ENCODE measurements around the gene STAB1. TPM values are rescaled to one million over a fixed set of nuclear protein-coding genes. Genes with fewer than 3 reads are reported as not detected.

STAB1 gene
- polyA plus RNA-seq, 2 of the 4 experiments (the other 2 are of a cell fraction), result not detected

GRCh38 chr3:52517796-52518722 is 22.9 kb downstream of the STAB1 start:
- no peak overlapping the region for H3K4me2 ChIP-seq
- ATAC-seq, result no peak
- ChIA-PET CTCF (interaction anchor here (0.6 to 1.4 kb wide), 4 partner anchors 44 to 108 kb away, joined by 3 to 5 read pairs (median 4); no protein-coding TSS in a partner anchor), POLR2A (no interaction called here)
- no peak for DNase-seq (ENCODE audit: low read depth in 1 of 2, low spot score in 1 of 2)
- FAIRE-seq, result no peak
- no peak for TF ChIP-seq RFX5 (IDR thresholded peaks at IDR 0.05)
- TF ChIP-seq TP53 (CRISPR knock-in tag; IDR thresholded peaks at IDR 0.05), result no peak
- TF ChIP-seq EHMT2 (IDR thresholded peaks at IDR 0.05; ENCODE audit: low read depth), result no peak
- no peak for TF ChIP-seq HOXB5 (CRISPR knock-in tag; IDR thresholded peaks at IDR 0.05)
- TF ChIP-seq HES2 (IDR thresholded peaks at IDR 0.05), result no peak
- TF ChIP-seq RAD21 (conservative IDR thresholded peaks at IDR 0.05 in 1 of 2, IDR thresholded peaks at IDR 0.05 in 1 of 2), result no peak
- no peak for TF ChIP-seq SMC3 (IDR thresholded peaks at IDR 0.05)
- TF ChIP-seq E2F6 (IDR thresholded peaks at IDR 0.05; ENCODE audit: borderline replicate concordance, low read depth), result no peak
- TF ChIP-seq MAFK (IDR thresholded peaks at IDR 0.05; ENCODE audit: partially characterized antibody), result no peak
- no peak for TF ChIP-seq NR3C1 (IDR thresholded peaks at IDR 0.05)
- TF ChIP-seq CHD4 (IDR thresholded peaks at IDR 0.05; ENCODE audit: borderline replicate concordance), result no peak
- no peak for TF ChIP-seq HOXB13 (CRISPR knock-in tag; IDR thresholded peaks at IDR 0.05; ENCODE audit: low read depth)
- TF ChIP-seq SREBF2 (IDR thresholded peaks at IDR 0.05), result no peak
- TF ChIP-seq JUNB (IDR thresholded peaks at IDR 0.05), result no peak
- TF ChIP-seq MAX (IDR thresholded peaks at IDR 0.05), result no peak
- TF ChIP-seq KDM1A (IDR thresholded peaks at IDR 0.05; ENCODE audit: low read depth), result no peak
- TF ChIP-seq FOSB (CRISPR knock-in tag; IDR thresholded peaks at IDR 0.05), result no peak
- no peak for TF ChIP-seq HEYL (CRISPR knock-in tag; IDR thresholded peaks at IDR 0.05)
- no peak overlapping the region for H3K4me3 ChIP-seq
- 91% methylated on average over 19 of the region's 25 CpGs for WGBS (ENCODE audit: missing lambda C conversion rate)
- H3K27ac ChIP-seq, result no peak overlapping the region
- H3K4me1 ChIP-seq, result no peaks in the 10 kb centered on the region
- H3K9me3 ChIP-seq, result no peaks in the 10 kb centered on the region

GRCh38 chr3:52518723-52519444 is 23.7 kb downstream of the STAB1 start:
- Histone ChIP-seq H3K4me1 (no peaks in the 10 kb centered on the region), H3K4me2 (no peak overlapping the region), H3K4me3 (no peak overlapping the region), H3K9me3 (no peaks in the 10 kb centered on the region), H3K27ac (no peak overlapping the region)
- FAIRE-seq (no peak), ATAC-seq (peak in 1 of 2 experiments; percentile 59; a peak in 3 of 6 replicates), DNase-seq (ENCODE audit: low read depth in 1 of 2, low spot score in 1 of 2) (peak in 1 of 2 experiments; percentile 22)
- POLR2A ChIA-PET, result no interaction called here
- TF ChIP-seq ESRRA (IDR thresholded peaks at IDR 0.05; ENCODE audit: borderline replicate concordance, low read length) (no peak), CHD4 (IDR thresholded peaks at IDR 0.05; ENCODE audit: borderline replicate concordance) (no peak), ZC3H11A (IDR thresholded peaks at IDR 0.05) (no peak), NFE2L2 (conservative IDR thresholded peaks at IDR 0.05; ENCODE audit: low read length) (no peak), ZSCAN20 (CRISPR knock-in tag; IDR thresholded peaks at IDR 0.05) (no peak), CEBPB (IDR thresholded peaks at IDR 0.05) (no peak), KDM1A (IDR thresholded peaks at IDR 0.05; ENCODE audit: low read depth) (no peak), SMC3 (IDR thresholded peaks at IDR 0.05) (no peak), KDM5A (IDR thresholded peaks at IDR 0.05) (no peak)
- CTCF ChIA-PET, result interaction anchor here (0.6 to 1.4 kb wide), 3 partner anchors 47 to 108 kb away, joined by 3 to 5 read pairs (median 4); no protein-coding TSS in a partner anchor
- 77% methylated on average over 8 of the region's 50 CpGs for WGBS (ENCODE audit: missing lambda C conversion rate)
